Skeletal muscle tissue (tissue), 4 donors: ENCODE results near the gene LMNTD1. TPM values are rescaled to one million over a fixed set of nuclear protein-coding genes. Genes with fewer than 3 reads are reported as not detected.

Source experiments
- H3K27ac ChIP-seq: one replicate; pipeline ENCODE4 v1.7.0; 2013; ENCODE audit warnings: mild to moderate bottlenecking, low read depth, low read length, inconsistent platforms
- H3K27me3 ChIP-seq, 3 donors: one replicate each; pipeline ENCODE4 v1.7.0; 2013; ENCODE audit warnings: low read length in 3 of 3; ENCODE audit not compliant: control insufficient read depth in 3 of 3, insufficient read depth in 3 of 3
- H3K36me3 ChIP-seq, 3 donors: one replicate each; pipeline ENCODE4 v1.7.0; 2013; ENCODE audit warnings: low read length in 3 of 3; ENCODE audit not compliant: control insufficient read depth in 3 of 3, insufficient read depth in 3 of 3
- H3K4me1 ChIP-seq, 3 donors: one replicate each; pipeline ENCODE4 v1.7.0; 2013; ENCODE audit warnings: low read length in 3 of 3, mild to moderate bottlenecking in 3 of 3; ENCODE audit not compliant: control insufficient read depth in 3 of 3, insufficient read depth in 3 of 3
- H3K4me3 ChIP-seq, 3 donors: one replicate each; pipeline ENCODE4 v1.7.0; 2013; ENCODE audit warnings: low read length in 3 of 3
- H3K9ac ChIP-seq, 3 donors: one replicate each; pipeline ENCODE4 v1.7.0; 2013; ENCODE audit warnings: low read length in 3 of 3, mild to moderate bottlenecking in 3 of 3, moderate library complexity in 2 of 3, low read depth in 1 of 3
- H3K9me3 ChIP-seq, 3 donors: one replicate each; pipeline ENCODE4 v1.7.0; 2013; ENCODE audit warnings: low read length in 3 of 3; ENCODE audit not compliant: control insufficient read depth in 3 of 3
- total RNA-seq: library from RNA; depleted of rRNA; stranded (reverse); fragments of >200 nt; gene quantifications from one replicate; pipeline ENCODE4 v1.2.3, GENCODE V29; 2014
- donor health status: Osteomylitis.

The LMNTD1 gene
- total RNA-seq, 1 donor from 2014 or later, result 0.52 TPM

GRCh38 chr12:25469861-25470260 is 83.2 kb downstream of the LMNTD1 start:
- no peaks in the 10 kb centered on the region for H3K27me3 ChIP-seq
- H3K4me3 ChIP-seq, result no peak overlapping the region
- no peaks in the 10 kb centered on the region for H3K36me3 ChIP-seq
- no peaks in the 10 kb centered on the region for H3K9me3 ChIP-seq
- H3K9ac ChIP-seq, result no peak overlapping the region
- H3K27ac ChIP-seq, result no peak overlapping the region
- H3K4me1 ChIP-seq, result no peaks in the 10 kb centered on the region

GRCh38 chr12:25469368-25469767 is 83.7 kb downstream of the LMNTD1 start:
- Histone ChIP-seq H3K36me3 (no peaks in the 10 kb centered on the region), H3K27ac (no peak overlapping the region)

DNA sequence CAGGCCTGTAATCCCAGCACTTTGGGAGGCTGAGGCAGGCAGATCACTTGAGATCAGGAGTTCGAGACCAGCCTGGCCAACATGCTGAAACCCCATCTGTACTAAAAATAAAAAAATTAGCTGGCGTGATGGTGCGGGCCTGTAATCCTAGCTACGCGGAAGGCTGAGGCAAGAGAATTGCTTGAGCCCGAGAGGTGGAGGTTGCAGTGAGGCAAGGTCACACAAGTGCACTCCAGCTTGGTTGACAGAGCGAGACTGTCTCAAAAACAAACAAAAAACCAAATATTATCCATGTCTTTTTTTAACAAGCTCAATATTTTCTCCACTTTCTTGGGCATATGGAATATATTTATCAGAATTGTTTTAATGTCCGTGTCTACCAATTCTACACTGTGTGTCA is 89.6 kb downstream of the LMNTD1 start:
- Histone ChIP-seq H3K4me3 (no peak overlapping the region), H3K27ac (no peak overlapping the region), H3K9me3 (no peaks in the 10 kb centered on the region), H3K27me3 (no peaks in the 10 kb centered on the region), H3K36me3 (no peaks in the 10 kb centered on the region), H3K4me1 (no peaks in the 10 kb centered on the region), H3K9ac (no peak overlapping the region)

More at GRCh38 chr12:25469368-25469767, 83.7 kb downstream of the LMNTD1 start:
- H3K4me3 ChIP-seq, result no peak overlapping the region
- H3K9ac ChIP-seq, result no peak overlapping the region
- H3K4me1 ChIP-seq, result no peaks in the 10 kb centered on the region
- H3K9me3 ChIP-seq, result no peaks in the 10 kb centered on the region
- H3K27me3 ChIP-seq, result no peaks in the 10 kb centered on the region

DNA sequence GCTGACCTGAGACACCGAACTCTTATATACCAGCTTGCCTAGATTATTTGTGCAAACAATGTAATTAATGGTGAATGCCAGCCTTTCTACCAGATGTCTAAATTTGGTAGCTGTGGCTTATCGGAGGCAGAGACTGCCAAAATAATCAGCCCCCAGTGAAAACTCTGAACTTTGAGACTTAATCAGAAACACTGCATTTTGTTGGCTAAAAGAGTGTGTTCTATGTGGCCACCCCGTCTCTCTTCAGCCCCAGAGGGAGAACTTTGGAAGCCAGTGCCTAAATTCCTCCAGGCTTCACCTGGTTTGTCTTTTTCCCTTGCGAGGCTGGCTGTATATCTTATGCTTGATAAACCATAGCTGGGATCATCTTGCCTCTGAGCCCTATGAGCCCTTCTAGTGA is 90.1 kb downstream of the LMNTD1 start:
- Histone ChIP-seq H3K4me1 (no peaks in the 10 kb centered on the region), H3K4me3 (no peak overlapping the region), H3K36me3 (no peaks in the 10 kb centered on the region), H3K27me3 (no peaks in the 10 kb centered on the region), H3K27ac (no peak overlapping the region), H3K9me3 (no peaks in the 10 kb centered on the region), H3K9ac (no peak overlapping the region)

DNA sequence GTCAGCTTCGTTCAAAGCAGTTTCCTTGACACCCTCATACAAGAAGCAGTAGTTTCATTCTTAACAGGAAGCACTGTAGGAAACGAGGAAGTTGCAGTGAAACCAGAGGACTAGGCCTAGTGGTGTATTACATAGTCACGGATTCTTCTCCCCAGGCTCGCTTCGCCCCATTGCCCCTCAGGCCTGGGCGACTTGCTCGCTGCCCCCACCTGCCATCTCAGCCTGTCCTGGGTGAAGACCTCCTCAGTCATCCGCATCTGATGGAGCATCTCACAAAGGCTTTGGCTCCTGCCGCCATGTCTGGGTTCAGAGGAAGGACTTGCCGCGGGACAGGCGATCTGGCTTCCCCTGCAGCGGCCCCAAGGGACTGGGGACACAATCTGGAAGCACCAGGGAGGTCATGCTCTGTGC is 93.5 kb downstream of the LMNTD1 start:
- Histone ChIP-seq H3K9me3 (no peaks in the 10 kb centered on the region), H3K4me1 (no peaks in the 10 kb centered on the region), H3K27ac (no peak overlapping the region), H3K27me3 (no peaks in the 10 kb centered on the region), H3K4me3 (no peak overlapping the region), H3K36me3 (no peaks in the 10 kb centered on the region), H3K9ac (no peak overlapping the region)

DNA sequence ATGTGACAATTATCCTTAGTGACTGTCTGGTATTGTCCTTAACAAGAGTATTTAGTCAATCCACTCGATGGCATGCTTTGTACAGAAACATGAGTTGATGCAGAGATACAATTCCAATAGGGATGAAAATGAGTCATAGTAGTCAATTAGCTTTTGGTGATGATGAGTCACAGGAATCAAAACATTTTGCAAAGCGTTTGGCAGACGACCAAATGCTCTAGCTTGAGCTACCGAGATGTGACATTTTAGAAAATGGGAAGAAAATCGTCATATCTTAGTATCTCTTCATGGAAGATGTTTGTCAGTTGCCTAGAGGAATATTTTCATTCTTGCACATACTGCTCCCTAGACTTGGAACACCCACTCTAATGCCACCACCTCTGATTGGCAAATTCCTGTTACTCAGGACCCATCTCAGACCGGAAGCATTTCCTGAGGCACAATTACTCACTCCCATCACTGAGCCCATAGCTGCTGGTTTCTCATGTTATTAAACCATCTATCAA is 95.0 kb downstream of the LMNTD1 start:
- Histone ChIP-seq H3K27ac (no peak overlapping the region), H3K9ac (no peak overlapping the region), H3K4me3 (no peak overlapping the region), H3K4me1 (no peaks in the 10 kb centered on the region), H3K9me3 (no peaks in the 10 kb centered on the region), H3K36me3 (no peaks in the 10 kb centered on the region), H3K27me3 (no peaks in the 10 kb centered on the region)

- H3K27ac ChIP-seq, result no peak overlapping the region
- no peaks in the 10 kb centered on the region for H3K36me3 ChIP-seq
- no peaks in the 10 kb centered on the region for H3K4me1 ChIP-seq
- no peak overlapping the region for H3K9ac ChIP-seq
- no peaks in the 10 kb centered on the region for H3K27me3 ChIP-seq
- no peak overlapping the region for H3K4me3 ChIP-seq
- no peaks in the 10 kb centered on the region for H3K9me3 ChIP-seq
These were observed 96.6 kb downstream of the LMNTD1 start for GRCh38 chr12:25456474-25456873.

GRCh38 chr12:25455696-25456095 is 97.4 kb downstream of the LMNTD1 start:
- no peak overlapping the region for H3K27ac ChIP-seq
- H3K4me1 ChIP-seq, result no peaks in the 10 kb centered on the region
- no peak overlapping the region for H3K4me3 ChIP-seq
- no peaks in the 10 kb centered on the region for H3K27me3 ChIP-seq
- no peaks in the 10 kb centered on the region for H3K9me3 ChIP-seq
- H3K36me3 ChIP-seq, result no peaks in the 10 kb centered on the region
- no peak overlapping the region for H3K9ac ChIP-seq

DNA sequence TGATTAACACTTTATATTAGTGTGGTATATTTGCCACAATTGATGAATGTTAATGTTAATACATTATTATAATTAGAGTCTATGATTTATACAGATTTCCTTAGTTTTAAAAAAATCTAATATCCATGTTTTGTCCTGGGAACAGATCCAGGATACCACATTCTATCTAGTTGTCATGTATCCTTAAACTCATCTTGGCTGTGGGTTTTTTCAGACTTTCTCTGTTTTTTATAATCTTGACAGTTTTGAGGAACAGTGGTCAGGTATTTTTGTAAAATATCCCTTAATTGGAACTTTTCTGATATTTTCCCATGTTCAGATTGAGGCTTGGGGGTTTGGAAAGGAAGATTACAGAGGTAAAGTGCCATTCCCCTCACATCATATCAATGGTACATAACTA is 104.1 kb downstream of the LMNTD1 start:
- H3K27me3 ChIP-seq, result no peaks in the 10 kb centered on the region
- no peak overlapping the region for H3K9ac ChIP-seq
- H3K4me1 ChIP-seq, result no peaks in the 10 kb centered on the region
- no peaks in the 10 kb centered on the region for H3K9me3 ChIP-seq
- H3K36me3 ChIP-seq, result no peaks in the 10 kb centered on the region
- H3K27ac ChIP-seq, result no peak overlapping the region
- H3K4me3 ChIP-seq, result no peak overlapping the region

GRCh38 chr12:25447046-25447445 is 106.0 kb downstream of the LMNTD1 start:
- Histone ChIP-seq H3K36me3 (no peaks in the 10 kb centered on the region), H3K4me3 (no peak overlapping the region), H3K27me3 (no peaks in the 10 kb centered on the region), H3K9ac (no peak overlapping the region), H3K27ac (no peak overlapping the region), H3K4me1 (no peaks in the 10 kb centered on the region), H3K9me3 (no peaks in the 10 kb centered on the region)

- Histone ChIP-seq H3K27ac (no peak overlapping the region), H3K27me3 (no peaks in the 10 kb centered on the region), H3K9me3 (no peaks in the 10 kb centered on the region), H3K36me3 (no peaks in the 10 kb centered on the region), H3K4me3 (no peak overlapping the region), H3K9ac (no peak overlapping the region), H3K4me1 (peaks cover 0 to 5% (median 4%) of the 10 kb centered on the region in 3 donors)
These were observed 114.4 kb downstream of the LMNTD1 start for GRCh38 chr12:25438638-25439037.
